Osteoblast (primary cell): ENCODE measurements around the gene TRAF3IP3. TPM values are rescaled to one million over a fixed set of nuclear protein-coding genes. Genes with fewer than 3 reads are reported as not detected.
A peak's percentile ranks its signal among the peaks of the same experiment; 100 is the strongest.

Experiments used
- DNase-seq: peaks from one replicate; pipeline ENCODE4 v3.0.0; 2011; ENCODE audit warnings: low spot score, mixed read lengths; ENCODE audit not compliant: insufficient read length; ENCODE audit errors: missing footprints
- H2AFZ ChIP-seq: 2 replicates; pipeline ENCODE4 v1.6.0; 2011; ENCODE audit warnings: mild to moderate bottlenecking, low read length
- H3K27ac ChIP-seq: 2 replicates; pipeline ENCODE4 v1.5.1; 2011; ENCODE audit warnings: mild to moderate bottlenecking, low read depth, low read length, moderate library complexity
- H3K27me3 ChIP-seq: 2 replicates; pipeline ENCODE4 v1.6.0; 2012; ENCODE audit warnings: mild to moderate bottlenecking, control low read depth, inconsistent platforms, low read length, moderate library complexity; ENCODE audit not compliant: insufficient read depth
- H3K36me3 ChIP-seq: 2 replicates; pipeline ENCODE4 v1.5.1; 2011; ENCODE audit warnings: mild to moderate bottlenecking, low read length, control low read depth, moderate library complexity; ENCODE audit not compliant: insufficient read depth
- H3K4me1 ChIP-seq: 2 replicates; pipeline ENCODE4 v1.5.1; 2011; ENCODE audit warnings: mild to moderate bottlenecking, low read length, control low read depth, moderate library complexity; ENCODE audit not compliant: insufficient read depth
- H3K4me2 ChIP-seq: 2 replicates; pipeline ENCODE4 v1.6.0; 2011; ENCODE audit warnings: mild to moderate bottlenecking, low read length; ENCODE audit not compliant: insufficient read depth
- H3K4me3 ChIP-seq: fragments of 200-600 bp; sonication (generic); 3 replicates; pipeline ENCODE4 v1.5.1; 2012; ENCODE audit warnings: mild to moderate bottlenecking, low read length, inconsistent platforms; ENCODE audit not compliant: insufficient read depth
- H3K79me2 ChIP-seq: 2 replicates; pipeline ENCODE4 v1.6.0; 2012; ENCODE audit warnings: mild to moderate bottlenecking, low read length, control low read depth, inconsistent platforms; ENCODE audit not compliant: insufficient read depth
- H3K9me3 ChIP-seq: 2 replicates; pipeline ENCODE4 v1.5.1; 2011; ENCODE audit warnings: low read depth, low read length, control low read depth
- H4K20me1 ChIP-seq: 2 replicates; pipeline ENCODE4 v1.6.0; 2012; ENCODE audit warnings: mild to moderate bottlenecking, low read length, control low read depth; ENCODE audit not compliant: insufficient read depth
- total RNA-seq: library from RNA; depleted of rRNA; stranded (reverse); fragments of >200 nt; gene quantifications from 2 replicates; pipeline ENCODE4 v1.2.3, GENCODE V29; 2012
- TF ChIP-seq, protein P1 (sequence below): IDR thresholded peaks from 2 replicates; pipeline ENCODE4 v1.5.1; 2011; ENCODE audit warnings: mild to moderate bottlenecking, low read depth, low read length, moderate library complexity; ENCODE audit errors: extremely low read depth

TRAF3IP3 gene
- total RNA-seq, 1 donor: not detected

- H2AFZ ChIP-seq: peak overlapping the region; percentile 25
- H3K9me3 ChIP-seq: no peaks in the 10 kb centered on the region
- H3K36me3 ChIP-seq: no peaks in the 10 kb centered on the region
- DNase-seq: no peak
- peaks cover 6% of the 10 kb centered on the region for H3K4me1 ChIP-seq
- no peak overlapping the region for H3K4me2 ChIP-seq
- no peak overlapping the region for H3K4me3 ChIP-seq
- H3K27me3 ChIP-seq: no peaks in the 10 kb centered on the region
- TF ChIP-seq, protein P1, sequence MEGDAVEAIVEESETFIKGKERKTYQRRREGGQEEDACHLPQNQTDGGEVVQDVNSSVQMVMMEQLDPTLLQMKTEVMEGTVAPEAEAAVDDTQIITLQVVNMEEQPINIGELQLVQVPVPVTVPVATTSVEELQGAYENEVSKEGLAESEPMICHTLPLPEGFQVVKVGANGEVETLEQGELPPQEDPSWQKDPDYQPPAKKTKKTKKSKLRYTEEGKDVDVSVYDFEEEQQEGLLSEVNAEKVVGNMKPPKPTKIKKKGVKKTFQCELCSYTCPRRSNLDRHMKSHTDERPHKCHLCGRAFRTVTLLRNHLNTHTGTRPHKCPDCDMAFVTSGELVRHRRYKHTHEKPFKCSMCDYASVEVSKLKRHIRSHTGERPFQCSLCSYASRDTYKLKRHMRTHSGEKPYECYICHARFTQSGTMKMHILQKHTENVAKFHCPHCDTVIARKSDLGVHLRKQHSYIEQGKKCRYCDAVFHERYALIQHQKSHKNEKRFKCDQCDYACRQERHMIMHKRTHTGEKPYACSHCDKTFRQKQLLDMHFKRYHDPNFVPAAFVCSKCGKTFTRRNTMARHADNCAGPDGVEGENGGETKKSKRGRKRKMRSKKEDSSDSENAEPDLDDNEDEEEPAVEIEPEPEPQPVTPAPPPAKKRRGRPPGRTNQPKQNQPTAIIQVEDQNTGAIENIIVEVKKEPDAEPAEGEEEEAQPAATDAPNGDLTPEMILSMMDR: no peak
- no peaks in the 10 kb centered on the region for H4K20me1 ChIP-seq
- no peaks in the 10 kb centered on the region for H3K79me2 ChIP-seq
- no peak overlapping the region for H3K27ac ChIP-seq
Observed at GRCh38 chr1:209751627-209752231, 4.1 kb upstream of the TRAF3IP3 start.

DNA sequence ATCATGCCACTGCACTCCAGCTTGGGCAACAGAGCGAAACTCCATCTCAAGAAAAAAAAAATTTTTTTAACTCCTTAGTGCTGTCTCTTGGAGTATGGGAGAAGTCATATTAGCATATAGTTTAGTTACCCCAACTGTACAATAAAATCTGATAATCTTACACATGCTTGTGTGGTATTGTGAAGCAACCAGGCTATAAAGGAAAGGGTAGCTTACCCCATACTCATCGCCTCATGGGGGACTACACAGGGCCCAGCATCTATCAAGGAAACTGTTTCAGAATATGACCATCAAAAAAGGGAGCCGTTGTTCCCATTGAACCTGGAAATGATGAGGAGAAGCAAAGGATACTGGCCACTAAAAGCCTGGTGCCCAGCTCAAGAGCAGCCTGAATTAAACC, 3.0 kb upstream of the TRAF3IP3 start:
- H3K79me2 ChIP-seq: no peaks in the 10 kb centered on the region
- no peaks in the 10 kb centered on the region for H4K20me1 ChIP-seq
- H3K9me3 ChIP-seq: no peaks in the 10 kb centered on the region
- H3K4me1 ChIP-seq: no peaks in the 10 kb centered on the region
- H3K36me3 ChIP-seq: no peaks in the 10 kb centered on the region
- H3K27ac ChIP-seq: no peak overlapping the region
- DNase-seq: peak; percentile 30
- H3K27me3 ChIP-seq: no peaks in the 10 kb centered on the region
- H2AFZ ChIP-seq: no peak overlapping the region
- no peak overlapping the region for H3K4me3 ChIP-seq
- H3K4me2 ChIP-seq: no peak overlapping the region
- TF ChIP-seq, protein P1: no peak

- TF ChIP-seq, protein P1: no peak
- Histone ChIP-seq H3K4me1 (no peaks in the 10 kb centered on the region), H4K20me1 (no peaks in the 10 kb centered on the region), H3K4me2 (no peak overlapping the region), H3K27me3 (no peaks in the 10 kb centered on the region), H3K36me3 (no peaks in the 10 kb centered on the region), H2AFZ (no peak overlapping the region), H3K79me2 (no peaks in the 10 kb centered on the region), H3K4me3 (no peak overlapping the region), H3K27ac (no peak overlapping the region), H3K9me3 (no peaks in the 10 kb centered on the region)
- DNase-seq: peak; percentile 64
Observed at GRCh38 chr1:209755256-209755655, 597 bp upstream of the TRAF3IP3 start.

GRCh38 chr1:209756615-209757445, 977 bp downstream of the TRAF3IP3 start:
- no peak overlapping the region for H3K27ac ChIP-seq
- TF ChIP-seq, protein P1: no peak
- no peak overlapping the region for H3K4me3 ChIP-seq
- H2AFZ ChIP-seq: no peak overlapping the region
- no peaks in the 10 kb centered on the region for H3K79me2 ChIP-seq
- peak; percentile 53 for DNase-seq
- no peaks in the 10 kb centered on the region for H4K20me1 ChIP-seq
- no peak overlapping the region for H3K4me2 ChIP-seq
- H3K4me1 ChIP-seq: peaks cover 4% of the 10 kb centered on the region
- H3K9me3 ChIP-seq: no peaks in the 10 kb centered on the region
- no peaks in the 10 kb centered on the region for H3K27me3 ChIP-seq
- H3K36me3 ChIP-seq: no peaks in the 10 kb centered on the region
